ENCODE data around the gene IRX4.

The IRX4 gene

GRCh38 chr5:1859099-1859498 is 23.6 kb downstream of the IRX4 start:
- H3K4me3 ChIP-seq (ENCODE audit: low read depth, low read length) = no peak overlapping the region
- no peaks in the 10 kb centered on the region for H3K36me3 ChIP-seq (ENCODE audit: control insufficient read depth, insufficient read depth, low read length)
- H3K9ac ChIP-seq (ENCODE audit: low read depth, low read length) = no peak overlapping the region
- no peaks in the 10 kb centered on the region for H3K4me1 ChIP-seq (ENCODE audit: control insufficient read depth, insufficient read depth, low read length)
- H3K9me3 ChIP-seq (ENCODE audit: control insufficient read depth, insufficient read depth, low read length) = no peaks in the 10 kb centered on the region
- peaks cover 7% of the 10 kb centered on the region for H3K27me3 ChIP-seq (ENCODE audit: control insufficient read depth, insufficient read depth, low read length)

DNA sequence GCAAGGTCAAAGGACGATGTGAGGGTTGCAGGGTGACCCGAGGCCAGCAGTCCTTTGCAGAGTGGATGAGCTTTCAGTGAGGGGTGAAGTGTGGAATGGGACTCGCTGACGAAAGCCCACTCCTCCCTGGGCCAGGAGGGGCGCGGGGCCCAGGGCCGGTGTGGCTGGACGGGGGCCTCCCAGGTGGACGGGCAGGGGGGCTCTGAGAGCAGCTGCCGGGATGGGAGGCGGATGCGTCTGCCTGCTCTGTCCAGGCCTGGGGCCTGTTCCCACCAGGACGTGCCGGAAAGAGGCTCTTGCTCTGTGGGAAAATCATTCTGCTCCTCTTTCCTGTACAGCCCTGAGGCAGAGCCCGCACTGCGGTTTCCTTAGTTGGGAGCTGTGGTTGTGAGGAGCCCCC is 24.3 kb downstream of the IRX4 start:
- no peak overlapping the region for H3K9ac ChIP-seq (ENCODE audit: low read depth, low read length)
- no peaks in the 10 kb centered on the region for H3K9me3 ChIP-seq (ENCODE audit: control insufficient read depth, insufficient read depth, low read length)
- peaks cover 14% of the 10 kb centered on the region for H3K27me3 ChIP-seq (ENCODE audit: control insufficient read depth, insufficient read depth, low read length)
- H3K36me3 ChIP-seq (ENCODE audit: control insufficient read depth, insufficient read depth, low read length) = no peaks in the 10 kb centered on the region
- no peak overlapping the region for H3K4me3 ChIP-seq (ENCODE audit: low read depth, low read length)
- H3K4me1 ChIP-seq (ENCODE audit: control insufficient read depth, insufficient read depth, low read length) = no peaks in the 10 kb centered on the region

DNA sequence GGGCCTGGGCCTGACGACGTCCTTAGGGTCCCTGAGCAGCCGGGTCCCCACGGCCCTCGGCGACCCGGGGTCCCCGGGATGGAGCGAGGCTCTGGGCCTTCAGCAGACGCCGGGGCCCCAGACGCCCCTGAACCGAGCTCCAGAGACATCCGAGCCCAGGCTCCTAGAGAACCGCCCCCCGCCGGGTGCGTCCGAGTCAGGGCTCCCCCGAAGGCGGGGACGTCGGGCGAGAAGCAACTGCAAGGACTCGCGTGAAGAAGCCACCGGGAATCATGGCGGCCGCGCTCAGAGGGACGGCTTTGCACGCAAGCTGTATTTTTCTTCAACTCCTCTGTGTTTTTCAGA is 25.5 kb downstream of the IRX4 start:
- Histone ChIP-seq H3K9ac (ENCODE audit: low read depth, low read length) (no peak overlapping the region), H3K36me3 (ENCODE audit: control insufficient read depth, insufficient read depth, low read length) (no peaks in the 10 kb centered on the region), H3K4me3 (ENCODE audit: low read depth, low read length) (no peak overlapping the region), H3K9me3 (ENCODE audit: control insufficient read depth, insufficient read depth, low read length) (no peaks in the 10 kb centered on the region), H3K4me1 (ENCODE audit: control insufficient read depth, insufficient read depth, low read length) (no peaks in the 10 kb centered on the region), H3K27me3 (ENCODE audit: control insufficient read depth, insufficient read depth, low read length) (peaks cover 24% of the 10 kb centered on the region)

DNA sequence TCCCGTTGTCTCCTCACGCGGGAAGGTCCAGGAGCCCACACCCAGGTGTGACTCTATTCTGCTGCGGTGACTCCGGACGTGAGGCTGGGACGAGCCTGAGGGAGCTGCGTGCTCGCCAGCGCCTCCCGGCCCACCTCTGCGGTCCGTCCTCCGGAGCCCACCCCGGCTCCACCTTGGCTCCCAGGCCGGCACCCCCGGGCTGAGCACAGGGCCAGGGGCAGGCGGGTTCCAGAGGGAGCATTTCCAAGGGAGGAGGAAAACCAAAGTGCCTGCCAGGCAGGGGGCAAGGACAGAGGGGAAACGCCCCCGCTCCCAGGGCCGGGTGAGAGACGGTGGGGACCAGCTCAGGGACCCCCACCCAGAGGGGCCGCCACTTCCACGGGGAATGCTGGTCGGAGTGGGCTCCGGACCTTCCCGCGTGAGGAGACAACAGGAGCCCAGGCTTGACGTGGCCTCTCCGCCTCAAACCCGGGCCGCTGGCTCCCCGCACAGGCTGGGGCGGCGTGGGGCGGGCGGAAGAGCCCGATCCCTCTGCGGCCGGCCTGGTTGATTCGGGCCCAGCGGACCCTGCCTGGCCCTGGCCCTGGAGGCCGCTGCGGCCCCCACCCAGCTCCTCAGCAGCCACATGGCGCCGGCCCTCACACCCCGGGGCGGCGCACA is 26.0 kb downstream of the IRX4 start:
- no peaks in the 10 kb centered on the region for H3K9me3 ChIP-seq (ENCODE audit: control insufficient read depth, insufficient read depth, low read length)
- no peaks in the 10 kb centered on the region for H3K36me3 ChIP-seq (ENCODE audit: control insufficient read depth, insufficient read depth, low read length)
- no peaks in the 10 kb centered on the region for H3K4me1 ChIP-seq (ENCODE audit: control insufficient read depth, insufficient read depth, low read length)
- peaks cover 28% of the 10 kb centered on the region for H3K27me3 ChIP-seq (ENCODE audit: control insufficient read depth, insufficient read depth, low read length)
- H3K9ac ChIP-seq (ENCODE audit: low read depth, low read length) = no peak overlapping the region
- H3K4me3 ChIP-seq (ENCODE audit: low read depth, low read length) = no peak overlapping the region

DNA sequence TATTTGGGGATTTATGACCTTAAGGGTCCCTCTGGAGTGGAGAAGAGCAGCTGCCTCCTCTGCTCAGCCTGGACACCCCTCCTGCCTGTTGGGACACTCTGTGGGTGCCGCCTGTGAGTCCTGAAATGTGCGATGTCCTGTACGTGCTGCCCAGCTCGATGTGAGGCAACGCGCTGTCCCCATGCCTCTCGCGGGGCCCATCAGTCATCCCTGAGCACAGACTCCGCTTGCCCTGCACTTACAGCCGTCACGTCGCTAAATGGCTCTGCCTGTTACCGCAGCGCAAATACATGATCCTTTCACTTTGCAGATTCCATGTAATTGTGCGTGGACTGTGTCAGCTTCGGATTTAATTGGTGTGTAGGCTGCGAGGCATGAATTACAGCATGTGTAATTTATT is 27.1 kb downstream of the IRX4 start:
- peaks cover 1% of the 10 kb centered on the region for H3K4me1 ChIP-seq (ENCODE audit: control insufficient read depth, insufficient read depth, low read length)
- H3K36me3 ChIP-seq (ENCODE audit: control insufficient read depth, insufficient read depth, low read length) = no peaks in the 10 kb centered on the region
- no peaks in the 10 kb centered on the region for H3K9me3 ChIP-seq (ENCODE audit: control insufficient read depth, insufficient read depth, low read length)
- H3K9ac ChIP-seq (ENCODE audit: low read depth, low read length) = no peak overlapping the region
- no peak overlapping the region for H3K4me3 ChIP-seq (ENCODE audit: low read depth, low read length)
- peaks cover 39% of the 10 kb centered on the region for H3K27me3 ChIP-seq (ENCODE audit: control insufficient read depth, insufficient read depth, low read length)

GRCh38 chr5:1855075-1855474 is 27.6 kb downstream of the IRX4 start:
- H3K4me3 ChIP-seq (ENCODE audit: low read depth, low read length) = no peak overlapping the region
- H3K9ac ChIP-seq (ENCODE audit: low read depth, low read length) = no peak overlapping the region
- peaks cover 2% of the 10 kb centered on the region for H3K4me1 ChIP-seq (ENCODE audit: control insufficient read depth, insufficient read depth, low read length)
- no peaks in the 10 kb centered on the region for H3K9me3 ChIP-seq (ENCODE audit: control insufficient read depth, insufficient read depth, low read length)
- H3K36me3 ChIP-seq (ENCODE audit: control insufficient read depth, insufficient read depth, low read length) = no peaks in the 10 kb centered on the region
- H3K27me3 ChIP-seq (ENCODE audit: control insufficient read depth, insufficient read depth, low read length) = peaks cover 44% of the 10 kb centered on the region

DNA sequence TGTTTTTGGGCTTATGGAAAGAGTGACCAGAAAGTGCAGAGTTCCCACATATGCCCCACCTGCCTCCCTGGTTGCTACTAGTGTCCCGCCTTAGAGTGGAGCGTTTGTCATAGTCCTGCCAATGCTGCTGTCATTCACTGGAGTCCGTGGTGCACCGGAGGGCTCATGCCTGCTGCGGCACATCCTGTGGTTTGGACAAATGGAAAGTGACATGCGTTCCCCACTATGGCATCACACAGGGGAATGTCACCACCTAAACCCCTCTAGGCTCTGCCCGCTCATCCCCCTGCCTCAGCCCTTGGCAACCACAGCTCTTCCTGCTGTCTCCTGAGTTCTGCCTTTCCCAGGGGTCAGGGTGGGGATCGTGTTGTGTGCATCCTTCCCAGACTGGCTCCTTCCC is 29.2 kb downstream of the IRX4 start:
- Histone ChIP-seq H3K36me3 (ENCODE audit: control insufficient read depth, insufficient read depth, low read length) (no peaks in the 10 kb centered on the region), H3K4me3 (ENCODE audit: low read depth, low read length) (no peak overlapping the region), H3K9me3 (ENCODE audit: control insufficient read depth, insufficient read depth, low read length) (no peaks in the 10 kb centered on the region), H3K9ac (ENCODE audit: low read depth, low read length) (no peak overlapping the region), H3K27me3 (ENCODE audit: control insufficient read depth, insufficient read depth, low read length) (peaks cover 59% of the 10 kb centered on the region), H3K4me1 (ENCODE audit: control insufficient read depth, insufficient read depth, low read length) (peaks cover 2% of the 10 kb centered on the region)

GRCh38 chr5:1852324-1852947 is 30.3 kb downstream of the IRX4 start:
- Histone ChIP-seq H3K4me3 (ENCODE audit: low read depth, low read length) (no peak overlapping the region), H3K9ac (ENCODE audit: low read depth, low read length) (no peak overlapping the region), H3K27me3 (ENCODE audit: control insufficient read depth, insufficient read depth, low read length) (peaks cover 68% of the 10 kb centered on the region), H3K4me1 (ENCODE audit: control insufficient read depth, insufficient read depth, low read length) (peaks cover 2% of the 10 kb centered on the region), H3K36me3 (ENCODE audit: control insufficient read depth, insufficient read depth, low read length) (no peaks in the 10 kb centered on the region), H3K9me3 (ENCODE audit: control insufficient read depth, insufficient read depth, low read length) (no peaks in the 10 kb centered on the region)

DNA sequence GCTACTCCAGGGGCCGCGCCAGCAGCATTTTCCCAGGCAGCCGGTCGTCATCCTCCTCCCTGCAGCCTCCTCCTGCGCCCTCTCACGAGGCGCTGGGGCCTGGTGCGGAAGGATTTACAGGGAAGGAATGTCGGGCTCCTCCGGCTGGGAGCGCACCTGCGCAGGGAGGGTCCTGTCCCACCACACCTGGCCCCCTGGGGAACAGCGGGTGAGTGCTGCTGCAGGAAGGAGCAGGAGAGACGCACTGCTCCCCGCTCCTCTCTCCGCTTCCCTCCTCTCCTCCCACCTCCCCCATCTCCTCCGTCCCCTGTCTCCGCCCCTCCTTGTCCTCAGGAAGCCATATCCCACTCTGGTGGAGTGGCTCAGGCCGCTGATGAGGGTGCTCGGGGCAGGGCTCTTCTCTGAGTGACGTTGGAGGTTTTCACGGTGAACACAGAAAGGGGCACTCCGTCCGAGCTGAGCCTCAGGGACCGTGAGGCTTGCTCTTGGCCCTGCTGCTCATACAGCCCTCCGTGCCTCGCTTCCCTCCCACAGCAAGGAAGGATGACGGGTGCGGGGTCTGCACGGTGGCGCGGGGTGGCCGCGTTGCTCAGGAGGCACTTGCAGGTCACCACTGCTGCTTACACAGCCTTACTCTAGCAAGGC is 31.3 kb downstream of the IRX4 start:
- Histone ChIP-seq H3K36me3 (ENCODE audit: control insufficient read depth, insufficient read depth, low read length) (no peaks in the 10 kb centered on the region), H3K4me1 (ENCODE audit: control insufficient read depth, insufficient read depth, low read length) (peaks cover 2% of the 10 kb centered on the region), H3K27me3 (ENCODE audit: control insufficient read depth, insufficient read depth, low read length) (peaks cover 74% of the 10 kb centered on the region), H3K4me3 (ENCODE audit: low read depth, low read length) (peak overlapping the region; percentile 50), H3K9me3 (ENCODE audit: control insufficient read depth, insufficient read depth, low read length) (no peaks in the 10 kb centered on the region), H3K9ac (ENCODE audit: low read depth, low read length) (peak overlapping the region; percentile 37)

DNA sequence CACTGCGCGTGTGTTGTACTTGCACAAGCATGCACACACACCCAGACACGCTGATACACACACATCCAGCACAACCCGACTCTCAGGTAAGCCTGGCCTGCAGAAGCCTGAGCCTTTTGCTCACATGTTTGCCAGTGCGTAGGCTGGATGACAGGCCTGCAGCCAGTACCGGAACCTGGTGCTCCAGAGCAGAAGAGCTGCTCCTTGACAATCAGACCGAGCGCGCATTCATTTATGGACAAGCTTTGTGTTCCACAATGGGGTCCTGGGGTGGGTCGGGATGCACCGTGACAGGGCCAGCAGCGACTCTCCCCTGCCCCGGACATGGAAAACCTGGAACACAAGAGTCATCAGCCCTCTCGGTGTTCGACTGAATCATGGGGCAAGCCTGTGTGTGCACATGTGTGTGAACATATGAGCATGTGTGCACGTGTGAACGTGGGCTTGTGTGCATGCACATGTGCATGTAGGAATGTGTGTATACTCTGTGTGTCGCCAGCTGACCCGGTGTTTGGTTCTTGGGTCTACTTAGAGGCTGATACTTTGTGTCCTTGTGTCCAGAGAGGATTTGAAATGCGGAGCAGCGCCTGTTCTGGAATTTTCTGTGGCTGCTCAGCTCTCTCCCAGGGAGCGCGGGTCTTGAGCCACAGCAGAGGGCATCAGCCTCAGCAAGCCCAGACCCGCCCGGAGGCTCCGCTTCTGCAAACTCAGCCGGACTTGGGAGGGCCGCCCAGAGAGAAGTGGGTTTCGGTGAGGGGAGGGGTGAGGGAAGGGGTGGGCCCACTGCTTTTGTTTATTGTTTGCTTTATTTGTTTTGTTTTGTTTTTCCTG is 32.2 kb downstream of the IRX4 start:
- Histone ChIP-seq H3K27me3 (ENCODE audit: control insufficient read depth, insufficient read depth, low read length) (peaks cover 74% of the 10 kb centered on the region), H3K36me3 (ENCODE audit: control insufficient read depth, insufficient read depth, low read length) (no peaks in the 10 kb centered on the region), H3K9me3 (ENCODE audit: control insufficient read depth, insufficient read depth, low read length) (no peaks in the 10 kb centered on the region), H3K4me3 (ENCODE audit: low read depth, low read length) (peak overlapping the region; percentile 50), H3K4me1 (ENCODE audit: control insufficient read depth, insufficient read depth, low read length) (peaks cover 2% of the 10 kb centered on the region), H3K9ac (ENCODE audit: low read depth, low read length) (no peak overlapping the region)

- Histone ChIP-seq H3K9me3 (ENCODE audit: control insufficient read depth, insufficient read depth, low read length) (no peaks in the 10 kb centered on the region), H3K4me1 (ENCODE audit: control insufficient read depth, insufficient read depth, low read length) (peaks cover 2% of the 10 kb centered on the region), H3K27me3 (ENCODE audit: control insufficient read depth, insufficient read depth, low read length) (peaks cover 57% of the 10 kb centered on the region), H3K9ac (ENCODE audit: low read depth, low read length) (no peak overlapping the region), H3K4me3 (ENCODE audit: low read depth, low read length) (no peak overlapping the region), H3K36me3 (ENCODE audit: control insufficient read depth, insufficient read depth, low read length) (no peaks in the 10 kb centered on the region)
Observed at GRCh38 chr5:1847611-1848010, 35.1 kb downstream of the IRX4 start.
